ENCODE results near the gene CRYL1.

CRYL1 gene

GRCh38 chr13:20373861-20374260 is 151.8 kb downstream of the CRYL1 start:
- no peak for DNase-seq (ENCODE audit: low read depth)
- no peak overlapping the region for H3K4me3 ChIP-seq (ENCODE audit: low read length)
- TF ChIP-seq CTCF (IDR thresholded peaks at IDR 0.05; ENCODE audit: insufficient read depth, low read depth, low read length, missing control alignments), result no peak

- no peak for DNase-seq (ENCODE audit: low read depth)
- TF ChIP-seq CTCF (IDR thresholded peaks at IDR 0.05; ENCODE audit: insufficient read depth, low read depth, low read length, missing control alignments), result no peak
- H3K4me3 ChIP-seq (ENCODE audit: low read length), result no peak overlapping the region
These were observed 153.8 kb downstream of the CRYL1 start for GRCh38 chr13:20371825-20372224.

- peak; percentile 87 for DNase-seq (ENCODE audit: low read depth)
- no peak overlapping the region for H3K4me3 ChIP-seq (ENCODE audit: low read length)
- TF ChIP-seq CTCF (IDR thresholded peaks at IDR 0.05; ENCODE audit: insufficient read depth, low read depth, low read length, missing control alignments), result no peak
These were observed 154.7 kb downstream of the CRYL1 start for GRCh38 chr13:20370815-20371421.

DNA sequence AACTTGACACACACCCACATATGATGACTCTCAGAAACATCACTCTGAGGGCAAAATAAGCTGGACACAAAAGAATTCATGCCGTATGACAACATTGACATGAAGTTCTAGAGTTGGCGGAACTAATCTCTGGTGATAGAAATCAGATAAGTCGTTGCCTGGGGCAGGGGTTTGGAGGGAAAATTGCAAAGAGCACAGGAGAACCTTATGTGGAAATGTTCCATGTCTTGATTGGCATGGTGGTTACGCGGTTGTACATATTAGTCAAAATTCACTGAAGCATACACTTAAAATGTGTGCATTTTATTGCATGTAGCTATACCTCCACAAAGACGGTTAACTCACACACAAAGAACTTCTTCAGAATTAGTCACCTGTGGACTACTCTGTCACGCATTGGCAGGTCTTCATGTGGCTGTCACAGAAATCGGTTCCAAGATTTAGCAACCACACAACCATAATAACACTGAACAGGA is 155.7 kb downstream of the CRYL1 start:
- H3K4me3 ChIP-seq (ENCODE audit: low read length), result no peak overlapping the region
- DNase-seq (ENCODE audit: low read depth), result peak; percentile 94
- no peak for TF ChIP-seq CTCF (IDR thresholded peaks at IDR 0.05; ENCODE audit: insufficient read depth, low read depth, low read length, missing control alignments)

- H3K4me3 ChIP-seq (ENCODE audit: low read length), result no peak overlapping the region
- TF ChIP-seq CTCF (IDR thresholded peaks at IDR 0.05; ENCODE audit: insufficient read depth, low read depth, low read length, missing control alignments), result no peak
- no peak for DNase-seq (ENCODE audit: low read depth)
These were observed 159.6 kb downstream of the CRYL1 start for GRCh38 chr13:20366056-20366455.

DNA sequence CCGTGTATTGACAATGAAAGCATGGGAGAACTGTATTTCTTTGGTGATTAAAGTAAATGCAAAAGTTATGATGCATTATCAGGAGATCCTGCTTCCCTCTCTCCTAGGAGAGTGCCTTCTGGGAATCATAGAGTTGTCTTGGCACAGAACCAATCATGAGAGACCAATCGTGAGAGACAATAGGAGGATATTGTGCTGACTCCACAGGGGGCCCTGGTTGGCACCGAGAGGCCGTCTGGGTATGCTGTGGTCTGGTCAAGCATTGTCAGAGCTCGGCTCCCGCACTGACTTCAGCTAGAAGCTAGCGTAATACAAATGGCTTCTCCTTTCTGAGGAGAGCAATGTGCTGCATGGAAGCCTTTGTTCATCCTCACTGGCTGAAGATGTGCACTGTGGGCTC is 162.1 kb downstream of the CRYL1 start:
- no peak for DNase-seq (ENCODE audit: low read depth)
- no peak overlapping the region for H3K4me3 ChIP-seq (ENCODE audit: low read length)

More for the DNA sequence above, 162.1 kb downstream of the CRYL1 start:
- TF ChIP-seq CTCF (IDR thresholded peaks at IDR 0.05; ENCODE audit: insufficient read depth, low read depth, low read length, missing control alignments), result no peak

All from epithelial cell of esophagus (primary cell).